ENCODE measurements around the gene ZNF143. TPM values are rescaled to one million over a fixed set of nuclear protein-coding genes. Genes with fewer than 3 reads are reported as not detected.

Gene ZNF143
- total and polyA plus RNA-seq, 2 of the 13 experiments (the other 11 are each of a cell fraction or from before 2014, with no cell fraction given) = 22.4 to 35.6 TPM

GRCh38 chr11:9461063-9461759, 399 bp downstream of the ZNF143 start (continued):
- TF ChIP-seq ZNF275 (CRISPR knock-in tag; IDR thresholded peaks at IDR 0.05; ENCODE audit: borderline replicate concordance) (no peak), TCF12 (IDR thresholded peaks at IDR 0.05) (no peak), TCF12 (CRISPR knock-in tag; IDR thresholded peaks at IDR 0.05) (no peak), HINFP (CRISPR knock-in tag; IDR thresholded peaks at IDR 0.05; ENCODE audit: low read depth) (no peak), RFX1 (IDR thresholded peaks at IDR 0.05) (no peak), ZBTB44 (CRISPR knock-in tag; IDR thresholded peaks at IDR 0.05) (no peak), KLF11 (CRISPR knock-in tag; IDR thresholded peaks at IDR 0.05) (no peak), ZMYM3 (CRISPR knock-in tag; IDR thresholded peaks at IDR 0.05) (no peak), ZMYM2 (CRISPR knock-in tag; IDR thresholded peaks at IDR 0.05) (no peak), DNMT3B (CRISPR knock-in tag; conservative IDR thresholded peaks at IDR 0.05) (no peak), ZNF136 (CRISPR knock-in tag; IDR thresholded peaks at IDR 0.05; ENCODE audit: low read depth) (no peak), ZNF619 (CRISPR knock-in tag; IDR thresholded peaks at IDR 0.05) (no peak), ZNF614 (CRISPR knock-in tag; IDR thresholded peaks at IDR 0.05; ENCODE audit: borderline replicate concordance) (no peak), ZNF674 (CRISPR knock-in tag; IDR thresholded peaks at IDR 0.05; ENCODE audit: low read depth) (no peak), RELA (CRISPR knock-in tag; IDR thresholded peaks at IDR 0.05) (no peak), ATAD3A (CRISPR knock-in tag; IDR thresholded peaks at IDR 0.05) (no peak), ZNF510 (CRISPR knock-in tag; IDR thresholded peaks at IDR 0.05; ENCODE audit: low read depth) (no peak), MXD1 (CRISPR knock-in tag; IDR thresholded peaks at IDR 0.05) (no peak), TBX2 (CRISPR knock-in tag; IDR thresholded peaks at IDR 0.05; ENCODE audit: borderline replicate concordance) (peak; percentile 48; the same call in 1 of the 2 replicates), SNAPC5 (CRISPR knock-in tag; IDR thresholded peaks at IDR 0.05; ENCODE audit: borderline replicate concordance) (no peak), ZNF33A (CRISPR knock-in tag; IDR thresholded peaks at IDR 0.05; ENCODE audit: borderline replicate concordance) (no peak), ZNF746 (CRISPR knock-in tag; IDR thresholded peaks at IDR 0.05) (peak; percentile 75), ZEB1 (IDR thresholded peaks at IDR 0.05; ENCODE audit: insufficient replicate concordance, low read depth) (no peak), ASH2L (IDR thresholded peaks at IDR 0.05; ENCODE audit: insufficient read length, low read depth, low read length) (no peak), ZNF496 (CRISPR knock-in tag; IDR thresholded peaks at IDR 0.05; ENCODE audit: insufficient replicate concordance) (no peak), ZNF557 (CRISPR knock-in tag; IDR thresholded peaks at IDR 0.05) (no peak)
